Adipocyte (in vitro differentiated cells): ENCODE measurements around the gene RYR3.
"Not testable (repeated sequence)": the region's sequence is repeated elsewhere in the genome, so short reads cannot be mapped to it uniquely, and the experiment has no call there.

Source experiments
- DNase-seq: peaks from one replicate; pipeline ENCODE4 v3.0.0-alpha.2; 2015; ENCODE audit warnings: low read depth
- H3K27me3 ChIP-seq: replicated peaks from 2 replicates; pipeline ENCODE4 v1.7.0; 2013; ENCODE audit warnings: mild to moderate bottlenecking, low read length, moderate library complexity; ENCODE audit not compliant: control insufficient read depth, insufficient read depth
- H3K36me3 ChIP-seq: 2 replicates; pipeline ENCODE4 v1.7.0; 2013; ENCODE audit warnings: low read length, mild to moderate bottlenecking, moderate library complexity; ENCODE audit not compliant: control insufficient read depth, insufficient read depth, severe bottlenecking
- H3K4me1 ChIP-seq: 2 replicates; pipeline ENCODE4 v1.7.0; 2013; ENCODE audit warnings: mild to moderate bottlenecking, low read length, moderate library complexity; ENCODE audit not compliant: control insufficient read depth, insufficient read depth
- H3K4me3 ChIP-seq: 2 replicates; pipeline ENCODE4 v1.7.0; 2013; ENCODE audit warnings: mild to moderate bottlenecking, low read length, moderate library complexity
- H3K9ac ChIP-seq: 2 replicates; pipeline ENCODE4 v1.7.0; 2013; ENCODE audit warnings: mild to moderate bottlenecking, low read length, moderate library complexity
- H3K9me3 ChIP-seq: 2 replicates; pipeline ENCODE4 v1.7.0; 2013; ENCODE audit warnings: mild to moderate bottlenecking, low read length, moderate library complexity; ENCODE audit not compliant: control insufficient read depth

RYR3 gene

GRCh38 chr15:33551860-33552259 lies 241.1 kb downstream of the RYR3 start:
- no peaks in the 10 kb centered on the region for H3K27me3 ChIP-seq
- peaks cover 55% of the 10 kb centered on the region for H3K9me3 ChIP-seq
- no peak for DNase-seq
- H3K4me3 ChIP-seq, result no peak overlapping the region
- no peaks in the 10 kb centered on the region for H3K36me3 ChIP-seq
- no peak overlapping the region for H3K9ac ChIP-seq
- no peaks in the 10 kb centered on the region for H3K4me1 ChIP-seq

GRCh38 chr15:33553157-33553556 lies 242.4 kb downstream of the RYR3 start:
- Histone ChIP-seq H3K36me3 (no peaks in the 10 kb centered on the region), H3K27me3 (no peaks in the 10 kb centered on the region), H3K9me3 (peaks cover 45% of the 10 kb centered on the region), H3K4me3 (no peak overlapping the region), H3K9ac (no peak overlapping the region), H3K4me1 (no peaks in the 10 kb centered on the region)
- no peak for DNase-seq

GRCh38 chr15:33559207-33559890 lies 248.6 kb downstream of the RYR3 start:
- no peak for DNase-seq
- no peaks in the 10 kb centered on the region for H3K4me1 ChIP-seq
- no peaks in the 10 kb centered on the region for H3K36me3 ChIP-seq
- no peak overlapping the region for H3K9ac ChIP-seq
- no peak overlapping the region for H3K4me3 ChIP-seq
- H3K9me3 ChIP-seq, result no peaks in the 10 kb centered on the region
- H3K27me3 ChIP-seq, result peaks cover 29% of the 10 kb centered on the region

- Histone ChIP-seq H3K9me3 (peaks cover 5% of the 10 kb centered on the region), H3K4me3 (no peak overlapping the region), H3K4me1 (peaks cover 4% of the 10 kb centered on the region), H3K9ac (no peak overlapping the region), H3K36me3 (no peaks in the 10 kb centered on the region), H3K27me3 (peaks cover 29% of the 10 kb centered on the region)
- DNase-seq, result no peak
These were observed 250.6 kb downstream of the RYR3 start for GRCh38 chr15:33561407-33561806.

GRCh38 chr15:33561967-33562366 lies 251.2 kb downstream of the RYR3 start:
- Histone ChIP-seq H3K27me3 (peaks cover 33% of the 10 kb centered on the region), H3K9me3 (peaks cover 5% of the 10 kb centered on the region), H3K4me1 (peaks cover 4% of the 10 kb centered on the region), H3K36me3 (no peaks in the 10 kb centered on the region), H3K4me3 (no peak overlapping the region), H3K9ac (no peak overlapping the region)
- DNase-seq, result no peak

- H3K9ac ChIP-seq, result no peak overlapping the region
These were observed 254.3 kb downstream of the RYR3 start for GRCh38 chr15:33565094-33565493.

GRCh38 chr15:33567652-33568051 lies 256.9 kb downstream of the RYR3 start:
- no peak for DNase-seq
- Histone ChIP-seq H3K9me3 (peaks cover 12% of the 10 kb centered on the region), H3K36me3 (no peaks in the 10 kb centered on the region), H3K4me1 (peaks cover 4% of the 10 kb centered on the region), H3K4me3 (no peak overlapping the region), H3K9ac (no peak overlapping the region), H3K27me3 (peaks cover 18% of the 10 kb centered on the region)

More at GRCh38 chr15:33565094-33565493, 254.3 kb downstream of the RYR3 start:
- peaks cover 33% of the 10 kb centered on the region for H3K27me3 ChIP-seq
- H3K36me3 ChIP-seq, result no peaks in the 10 kb centered on the region
- no peak overlapping the region for H3K4me3 ChIP-seq
- H3K9me3 ChIP-seq, result peaks cover 5% of the 10 kb centered on the region
- peak; percentile 73 for DNase-seq
- H3K4me1 ChIP-seq, result peaks cover 4% of the 10 kb centered on the region

GRCh38 chr15:33569036-33569435 lies 258.3 kb downstream of the RYR3 start:
- no peak for DNase-seq
- Histone ChIP-seq H3K4me1 (peaks cover 4% of the 10 kb centered on the region), H3K9ac (no peak overlapping the region), H3K27me3 (peaks cover 18% of the 10 kb centered on the region), H3K36me3 (no peaks in the 10 kb centered on the region), H3K4me3 (no peak overlapping the region), H3K9me3 (peaks cover 12% of the 10 kb centered on the region)

- not testable (repeated sequence) for DNase-seq, H3K4me3 ChIP-seq, H3K9ac ChIP-seq, H3K4me1 ChIP-seq, H3K36me3 ChIP-seq
- Histone ChIP-seq H3K9me3 (peaks cover 17% of the 10 kb centered on the region), H3K27me3 (peaks cover 15% of the 10 kb centered on the region)
These were observed 267.1 kb downstream of the RYR3 start for GRCh38 chr15:33577911-33578310.

- peaks cover 9% of the 10 kb centered on the region for H3K27me3 ChIP-seq
- H3K9ac ChIP-seq, result no peak overlapping the region
- DNase-seq, result peak; percentile 9
- H3K36me3 ChIP-seq, result no peaks in the 10 kb centered on the region
- no peak overlapping the region for H3K4me3 ChIP-seq
- peaks cover 10% of the 10 kb centered on the region for H3K9me3 ChIP-seq
- H3K4me1 ChIP-seq, result peaks cover 7% of the 10 kb centered on the region
These were observed 269.8 kb downstream of the RYR3 start for GRCh38 chr15:33580526-33580925.

- no peak overlapping the region for H3K9ac ChIP-seq
- peaks cover 7% of the 10 kb centered on the region for H3K4me1 ChIP-seq
- no peak overlapping the region for H3K4me3 ChIP-seq
- no peaks in the 10 kb centered on the region for H3K36me3 ChIP-seq
- peaks cover 5% of the 10 kb centered on the region for H3K9me3 ChIP-seq
- DNase-seq, result peak; percentile 36
- H3K27me3 ChIP-seq, result peaks cover 13% of the 10 kb centered on the region
These were observed 270.3 kb downstream of the RYR3 start for GRCh38 chr15:33581032-33581431.

GRCh38 chr15:33584797-33585196 lies 274.0 kb downstream of the RYR3 start:
- peak; percentile 9 for DNase-seq
- Histone ChIP-seq H3K9me3 (no peaks in the 10 kb centered on the region), H3K9ac (no peak overlapping the region), H3K4me3 (no peak overlapping the region), H3K27me3 (peaks cover 8% of the 10 kb centered on the region), H3K4me1 (peaks cover 13% of the 10 kb centered on the region), H3K36me3 (no peaks in the 10 kb centered on the region)
